HepG2 (cell line): Measurements from ENCODE around the gene ZG16. TPM values are rescaled to one million over a fixed set of nuclear protein-coding genes. Genes with fewer than 3 reads are reported as not detected.
A peak's percentile ranks its signal among the peaks of the same experiment; 100 is the strongest.

Experiments
- CBX1 ChIP-seq: IDR thresholded peaks from one replicate; pipeline ENCODE4 v1.6.1; 2016; ENCODE audit warnings: antibody characterized with exemption, low read depth
- CBX5 ChIP-seq: sonication (generic); formaldehyde crosslinking; IDR thresholded peaks from 2 replicates; pipeline ENCODE4 v1.4.0; 2020; ENCODE audit warnings: missing genetic modification reagents, borderline replicate concordance
- CC2D1A ChIP-seq: sonication (generic); formaldehyde crosslinking; IDR thresholded peaks from 2 replicates; pipeline ENCODE4 v1.8.1; 2023; ENCODE audit warnings: mild to moderate bottlenecking, missing genetic modification reagents
- CTCF ChIP-seq: sonication (generic); formaldehyde crosslinking; IDR thresholded peaks from 2 replicates; pipeline ENCODE4 v1.5.0; 2020; ENCODE audit warnings: mild to moderate bottlenecking, missing genetic modification reagents, moderate library complexity
- DMAP1 ChIP-seq: IDR thresholded peaks from 2 replicates; pipeline ENCODE4 v1.6.1; 2016
- EHMT2 ChIP-seq: fragments of 200-600 bp; sonication (generic); IDR thresholded peaks from 2 replicates; pipeline ENCODE4 v1.7.0; 2017; ENCODE audit warnings: antibody characterized with exemption, low read depth, low read length, borderline replicate concordance
- FOXC1 ChIP-seq: sonication (generic); formaldehyde crosslinking; IDR thresholded peaks from 2 replicates; pipeline ENCODE4 v1.8.0; 2022; ENCODE audit warnings: mild to moderate bottlenecking, missing genetic modification reagents, borderline replicate concordance
- FOXJ3 ChIP-seq: sonication (generic); formaldehyde crosslinking; IDR thresholded peaks from 2 replicates; pipeline ENCODE4 v1.4.0; 2020; ENCODE audit warnings: missing genetic modification reagents, mild to moderate bottlenecking, borderline replicate concordance
- GTF3A ChIP-seq: sonication (generic); formaldehyde crosslinking; conservative IDR thresholded peaks from 2 replicates; pipeline ENCODE4 v1.4.0; 2020; ENCODE audit warnings: mild to moderate bottlenecking, missing genetic modification reagents
- HNRNPK ChIP-seq: fragments of 200-400 bp; formaldehyde crosslinking; IDR thresholded peaks from 2 replicates; pipeline ENCODE4 v1.6.1; 2018; ENCODE audit warnings: low read length, low read depth, moderate library complexity, mild to moderate bottlenecking; ENCODE audit not compliant: poor library complexity, severe bottlenecking
- MEF2D ChIP-seq: sonication (generic); formaldehyde crosslinking; IDR thresholded peaks from 2 replicates; pipeline ENCODE4 v1.5.1; 2020; ENCODE audit warnings: mild to moderate bottlenecking, missing genetic modification reagents
- NFRKB ChIP-seq: fragments of 450-650 bp; IDR thresholded peaks from 2 replicates; pipeline ENCODE4 v1.6.1; 2017
- PITX1 ChIP-seq: sonication (generic); formaldehyde crosslinking; IDR thresholded peaks from 2 replicates; pipeline ENCODE4 v1.5.1; 2020; ENCODE audit warnings: mild to moderate bottlenecking, missing genetic modification reagents
- RARA ChIP-seq: IDR thresholded peaks from 2 replicates; pipeline ENCODE4 v1.6.1; 2016; ENCODE audit warnings: missing genetic modification reagents, missing compliant biosample characterization
- REXO4 ChIP-seq: sonication (generic); formaldehyde crosslinking; IDR thresholded peaks from 2 replicates; pipeline ENCODE4 v1.8.0; 2022; ENCODE audit warnings: missing genetic modification reagents, mild to moderate bottlenecking, borderline replicate concordance
- SKI ChIP-seq: fragments of 450-650 bp; IDR thresholded peaks from one replicate; pipeline ENCODE4 v1.6.1; 2018; ENCODE audit warnings: mild to moderate bottlenecking; ENCODE audit not compliant: partially characterized antibody
- ZFP36L2 ChIP-seq: sonication (generic); formaldehyde crosslinking; IDR thresholded peaks from 2 replicates; pipeline ENCODE4 v1.4.0; 2020; ENCODE audit warnings: missing genetic modification reagents
- ZHX1 ChIP-seq: sonication (generic); formaldehyde crosslinking; IDR thresholded peaks from 2 replicates; pipeline ENCODE4 v1.8.1; 2022; ENCODE audit warnings: low read depth, mild to moderate bottlenecking, missing genetic modification reagents
- ZNF10 ChIP-seq: sonication (generic); formaldehyde crosslinking; IDR thresholded peaks from 2 replicates; pipeline ENCODE4 v1.4.0; 2020; ENCODE audit warnings: mild to moderate bottlenecking, low read depth, missing genetic modification reagents, borderline replicate concordance
- ZNF598 ChIP-seq: sonication (generic); formaldehyde crosslinking; IDR thresholded peaks from 2 replicates; pipeline ENCODE4 v1.5.1; 2020; ENCODE audit warnings: mild to moderate bottlenecking, missing genetic modification reagents, borderline replicate concordance
- ZNF619 ChIP-seq: sonication (generic); formaldehyde crosslinking; IDR thresholded peaks from 2 replicates; pipeline ENCODE4 v1.4.0; 2020; ENCODE audit warnings: mild to moderate bottlenecking, missing genetic modification reagents
- ZNF629 ChIP-seq: sonication (generic); formaldehyde crosslinking; conservative IDR thresholded peaks from 2 replicates; pipeline ENCODE4 v1.5.0; 2020; ENCODE audit warnings: missing genetic modification reagents
- ZNF775 ChIP-seq: sonication (generic); formaldehyde crosslinking; IDR thresholded peaks from 2 replicates; pipeline ENCODE4 v1.4.0; 2020; ENCODE audit warnings: missing genetic modification reagents, mild to moderate bottlenecking, moderate library complexity, borderline replicate concordance
- ZSCAN25 ChIP-seq: sonication (generic); formaldehyde crosslinking; IDR thresholded peaks from 2 replicates; pipeline ENCODE4 v1.8.0; 2022; ENCODE audit warnings: mild to moderate bottlenecking, missing genetic modification reagents
- polyA plus RNA-seq, 8 experiments: library from polyadenylated mRNA; depleted of rRNA in 3 of 8; stranded (reverse) in 7 of 8; unstranded in 1 of 8; fragments of >200 nt; fragmentation: Illumina TruSeq in 4 of 8; extraction: Trizol in 4 of 8; gene quantifications; 2 replicates each; pipeline versions ENCODE4 v1.2.1 to v1.2.3, GENCODE V29; 2011 to 2016; ENCODE audit warnings: low read depth in 4 of 8, missing spikeins in 1 of 8, mixed read lengths in 1 of 8; ENCODE audit not compliant: insufficient read depth in 1 of 8
- total RNA-seq, 5 experiments: library from RNA; depleted of rRNA; stranded (reverse); fragments of >200 nt; fragmentation: Illumina TruSeq; extraction: Trizol; gene quantifications; 2 replicates each; pipeline ENCODE4 v1.2.3, GENCODE V29; 2016; ENCODE audit warnings: low read depth in 1 of 5
- TF ChIP-seq, protein P1 (sequence below): sonication (generic); formaldehyde crosslinking; IDR thresholded peaks from 2 replicates; pipeline ENCODE4 v1.5.0; 2020; ENCODE audit warnings: mild to moderate bottlenecking, missing genetic modification reagents
- TF ChIP-seq, protein P2 (sequence below): sonication (generic); formaldehyde crosslinking; conservative IDR thresholded peaks from 2 replicates; pipeline ENCODE4 v1.4.0; 2020; ENCODE audit warnings: missing genetic modification reagents

The ZG16 gene
- total and polyA plus RNA-seq, 2 of the 13 experiments (the other 11 are each of a cell fraction or from before 2014, with no cell fraction given) = 0.04 to 0.07 TPM

GRCh38 chr16:29729116-29729521 lies 48.9 kb upstream of the ZG16 start (continued):
- no peak for TF ChIP-seq DMAP1 (CRISPR knock-in tag)
- no peak for TF ChIP-seq ZHX1 (CRISPR knock-in tag)
- TF ChIP-seq CTCF (CRISPR knock-in tag) = peak; percentile 77
- TF ChIP-seq MEF2D (CRISPR knock-in tag) = no peak
- TF ChIP-seq, protein P1, sequence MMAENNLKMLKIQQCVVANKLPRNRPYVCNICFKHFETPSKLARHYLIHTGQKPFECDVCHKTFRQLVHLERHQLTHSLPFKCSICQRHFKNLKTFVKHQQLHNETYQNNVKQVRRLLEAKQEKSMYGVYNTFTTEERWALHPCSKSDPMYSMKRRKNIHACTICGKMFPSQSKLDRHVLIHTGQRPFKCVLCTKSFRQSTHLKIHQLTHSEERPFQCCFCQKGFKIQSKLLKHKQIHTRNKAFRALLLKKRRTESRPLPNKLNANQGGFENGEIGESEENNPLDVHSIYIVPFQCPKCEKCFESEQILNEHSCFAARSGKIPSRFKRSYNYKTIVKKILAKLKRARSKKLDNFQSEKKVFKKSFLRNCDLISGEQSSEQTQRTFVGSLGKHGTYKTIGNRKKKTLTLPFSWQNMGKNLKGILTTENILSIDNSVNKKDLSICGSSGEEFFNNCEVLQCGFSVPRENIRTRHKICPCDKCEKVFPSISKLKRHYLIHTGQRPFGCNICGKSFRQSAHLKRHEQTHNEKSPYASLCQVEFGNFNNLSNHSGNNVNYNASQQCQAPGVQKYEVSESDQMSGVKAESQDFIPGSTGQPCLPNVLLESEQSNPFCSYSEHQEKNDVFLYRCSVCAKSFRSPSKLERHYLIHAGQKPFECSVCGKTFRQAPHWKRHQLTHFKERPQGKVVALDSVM (CRISPR knock-in tag) = no peak
- TF ChIP-seq REXO4 (CRISPR knock-in tag) = no peak
- TF ChIP-seq EHMT2 = no peak
- TF ChIP-seq CBX1 = no peak
- TF ChIP-seq HNRNPK = no peak
- no peak for TF ChIP-seq RARA (CRISPR knock-in tag)
- TF ChIP-seq FOXJ3 (CRISPR knock-in tag) = no peak
- TF ChIP-seq ZNF775 (CRISPR knock-in tag) = no peak
- no peak for TF ChIP-seq GTF3A
- TF ChIP-seq ZFP36L2 (CRISPR knock-in tag) = no peak
- no peak for TF ChIP-seq FOXC1 (CRISPR knock-in tag)
- TF ChIP-seq ZNF10 (CRISPR knock-in tag) = no peak
- TF ChIP-seq PITX1 (CRISPR knock-in tag) = peak; percentile 22; the same call in 1 of the 2 replicates
- TF ChIP-seq ZNF629 (CRISPR knock-in tag) = no peak
- TF ChIP-seq NFRKB = no peak
- TF ChIP-seq ZSCAN25 = no peak
- no peak for TF ChIP-seq ZNF598
- no peak for TF ChIP-seq ZNF619
- TF ChIP-seq, protein P2, sequence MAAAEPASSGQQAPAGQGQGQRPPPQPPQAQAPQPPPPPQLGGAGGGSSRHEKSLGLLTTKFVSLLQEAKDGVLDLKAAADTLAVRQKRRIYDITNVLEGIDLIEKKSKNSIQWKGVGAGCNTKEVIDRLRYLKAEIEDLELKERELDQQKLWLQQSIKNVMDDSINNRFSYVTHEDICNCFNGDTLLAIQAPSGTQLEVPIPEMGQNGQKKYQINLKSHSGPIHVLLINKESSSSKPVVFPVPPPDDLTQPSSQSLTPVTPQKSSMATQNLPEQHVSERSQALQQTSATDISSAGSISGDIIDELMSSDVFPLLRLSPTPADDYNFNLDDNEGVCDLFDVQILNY = no peak
- no peak for TF ChIP-seq CC2D1A (CRISPR knock-in tag)
- TF ChIP-seq CBX5 = no peak
- no peak for TF ChIP-seq SKI
